Erythroblast (primary cell): Measurements from ENCODE around the gene ATP2B3.

Source experiments
- GATA1 ChIP-seq: IDR thresholded peaks from 2 replicates; pipeline ENCODE4 v1.6.1; 2011; ENCODE audit warnings: low read depth, mild to moderate bottlenecking, control low read depth, low read length, moderate library complexity
- POLR2A ChIP-seq: IDR thresholded peaks from 2 replicates; pipeline ENCODE4 v1.6.1; 2011; ENCODE audit warnings: mild to moderate bottlenecking, low read length

GRCh38 chrX:153517423-153517822 lies at the start of gene ATP2B3:
- TF ChIP-seq POLR2A (no peak), GATA1 (no peak)
